ENCODE data around the gene PAX5.

Gene PAX5

GRCh38 chr9:36881316-36881715, 152.8 kb downstream of the PAX5 start:
- FAIRE-seq, result no peak
- no peak for TF ChIP-seq POU2F2 (IDR thresholded peaks at IDR 0.05; ENCODE audit: low read depth, low read length)
- TF ChIP-seq PAX5 (IDR thresholded peaks at IDR 0.05; ENCODE audit: insufficient read depth, low read length, severe bottlenecking), result no peak
- TF ChIP-seq POLR2A (IDR thresholded peaks at IDR 0.05; ENCODE audit: low read depth, low read length), result no peak
- TF ChIP-seq TAF1 (IDR thresholded peaks at IDR 0.05; ENCODE audit: low read depth, low read length), result no peak
- no peak for TF ChIP-seq POLR2AphosphoS5 (IDR thresholded peaks at IDR 0.05; ENCODE audit: low read depth, low read length)
- no peak for TF ChIP-seq SPI1 (IDR thresholded peaks at IDR 0.05; ENCODE audit: low read depth, low read length)
- DNase-seq (ENCODE audit: insufficient read length, low spot score), result no peak

GRCh38 chr9:36880075-36880474, 154.0 kb downstream of the PAX5 start:
- DNase-seq (ENCODE audit: insufficient read length, low spot score) (no peak), FAIRE-seq (no peak)
- no peak for TF ChIP-seq PAX5 (IDR thresholded peaks at IDR 0.05; ENCODE audit: insufficient read depth, low read length, severe bottlenecking)
- TF ChIP-seq SPI1 (IDR thresholded peaks at IDR 0.05; ENCODE audit: low read depth, low read length), result no peak
- no peak for TF ChIP-seq POU2F2 (IDR thresholded peaks at IDR 0.05; ENCODE audit: low read depth, low read length)
- TF ChIP-seq POLR2AphosphoS5 (IDR thresholded peaks at IDR 0.05; ENCODE audit: low read depth, low read length), result no peak
- no peak for TF ChIP-seq POLR2A (IDR thresholded peaks at IDR 0.05; ENCODE audit: low read depth, low read length)
- TF ChIP-seq TAF1 (IDR thresholded peaks at IDR 0.05; ENCODE audit: low read depth, low read length), result no peak

GRCh38 chr9:36878986-36879982, 154.8 kb downstream of the PAX5 start:
- DNase-seq (ENCODE audit: insufficient read length, low spot score), result no peak
- no peak for TF ChIP-seq TAF1 (IDR thresholded peaks at IDR 0.05; ENCODE audit: low read depth, low read length)
- no peak for TF ChIP-seq SPI1 (IDR thresholded peaks at IDR 0.05; ENCODE audit: low read depth, low read length)
- no peak for TF ChIP-seq POU2F2 (IDR thresholded peaks at IDR 0.05; ENCODE audit: low read depth, low read length)
- no peak for TF ChIP-seq POLR2AphosphoS5 (IDR thresholded peaks at IDR 0.05; ENCODE audit: low read depth, low read length)
- no peak for TF ChIP-seq POLR2A (IDR thresholded peaks at IDR 0.05; ENCODE audit: low read depth, low read length)
- no peak for TF ChIP-seq PAX5 (IDR thresholded peaks at IDR 0.05; ENCODE audit: insufficient read depth, low read length, severe bottlenecking)
- FAIRE-seq, result no peak

- DNase-seq (ENCODE audit: insufficient read length, low spot score) (no peak), FAIRE-seq (peak; percentile 47)
- peak; percentile 53 for TF ChIP-seq SPI1 (IDR thresholded peaks at IDR 0.05; ENCODE audit: low read depth, low read length)
- no peak for TF ChIP-seq POU2F2 (IDR thresholded peaks at IDR 0.05; ENCODE audit: low read depth, low read length)
Measured at GRCh38 chr9:36877239-36877638, 156.8 kb downstream of the PAX5 start.

GRCh38 chr9:36876056-36876455, 158.0 kb downstream of the PAX5 start:
- no peak for TF ChIP-seq POU2F2 (IDR thresholded peaks at IDR 0.05; ENCODE audit: low read depth, low read length)
- TF ChIP-seq PAX5 (IDR thresholded peaks at IDR 0.05; ENCODE audit: insufficient read depth, low read length, severe bottlenecking), result no peak
- TF ChIP-seq POLR2AphosphoS5 (IDR thresholded peaks at IDR 0.05; ENCODE audit: low read depth, low read length), result no peak
- no peak for TF ChIP-seq POLR2A (IDR thresholded peaks at IDR 0.05; ENCODE audit: low read depth, low read length)
- TF ChIP-seq TAF1 (IDR thresholded peaks at IDR 0.05; ENCODE audit: low read depth, low read length), result no peak
- TF ChIP-seq SPI1 (IDR thresholded peaks at IDR 0.05; ENCODE audit: low read depth, low read length), result no peak
- no peak for DNase-seq (ENCODE audit: insufficient read length, low spot score)
- FAIRE-seq, result no peak

GRCh38 chr9:36874921-36875320, 159.1 kb downstream of the PAX5 start:
- DNase-seq (ENCODE audit: insufficient read length, low spot score) (no peak), FAIRE-seq (no peak)
- TF ChIP-seq SPI1 (IDR thresholded peaks at IDR 0.05; ENCODE audit: low read depth, low read length) (no peak), POLR2AphosphoS5 (IDR thresholded peaks at IDR 0.05; ENCODE audit: low read depth, low read length) (no peak), POLR2A (IDR thresholded peaks at IDR 0.05; ENCODE audit: low read depth, low read length) (no peak)

- DNase-seq (ENCODE audit: insufficient read length, low spot score), result no peak
- TF ChIP-seq TAF1 (IDR thresholded peaks at IDR 0.05; ENCODE audit: low read depth, low read length), result no peak
- TF ChIP-seq POLR2A (IDR thresholded peaks at IDR 0.05; ENCODE audit: low read depth, low read length), result no peak
- no peak for TF ChIP-seq POU2F2 (IDR thresholded peaks at IDR 0.05; ENCODE audit: low read depth, low read length)
- TF ChIP-seq SPI1 (IDR thresholded peaks at IDR 0.05; ENCODE audit: low read depth, low read length), result no peak
- no peak for TF ChIP-seq POLR2AphosphoS5 (IDR thresholded peaks at IDR 0.05; ENCODE audit: low read depth, low read length)
- TF ChIP-seq PAX5 (IDR thresholded peaks at IDR 0.05; ENCODE audit: insufficient read depth, low read length, severe bottlenecking), result no peak
- no peak for FAIRE-seq
Measured at GRCh38 chr9:36874261-36874660, 159.8 kb downstream of the PAX5 start.

GRCh38 chr9:36873247-36873875, 160.7 kb downstream of the PAX5 start:
- TF ChIP-seq PAX5 (IDR thresholded peaks at IDR 0.05; ENCODE audit: insufficient read depth, low read length, severe bottlenecking) (no peak), POU2F2 (IDR thresholded peaks at IDR 0.05; ENCODE audit: low read depth, low read length) (no peak), TAF1 (IDR thresholded peaks at IDR 0.05; ENCODE audit: low read depth, low read length) (no peak), SPI1 (IDR thresholded peaks at IDR 0.05; ENCODE audit: low read depth, low read length) (no peak), POLR2A (IDR thresholded peaks at IDR 0.05; ENCODE audit: low read depth, low read length) (no peak), POLR2AphosphoS5 (IDR thresholded peaks at IDR 0.05; ENCODE audit: low read depth, low read length) (no peak)
- FAIRE-seq (peak; percentile 51), DNase-seq (ENCODE audit: insufficient read length, low spot score) (peak; percentile 79)

- DNase-seq (ENCODE audit: insufficient read length, low spot score), result no peak
- no peak for TF ChIP-seq POU2F2 (IDR thresholded peaks at IDR 0.05; ENCODE audit: low read depth, low read length)
- TF ChIP-seq SPI1 (IDR thresholded peaks at IDR 0.05; ENCODE audit: low read depth, low read length), result no peak
- no peak for TF ChIP-seq TAF1 (IDR thresholded peaks at IDR 0.05; ENCODE audit: low read depth, low read length)
- TF ChIP-seq POLR2AphosphoS5 (IDR thresholded peaks at IDR 0.05; ENCODE audit: low read depth, low read length), result no peak
- no peak for TF ChIP-seq PAX5 (IDR thresholded peaks at IDR 0.05; ENCODE audit: insufficient read depth, low read length, severe bottlenecking)
- no peak for TF ChIP-seq POLR2A (IDR thresholded peaks at IDR 0.05; ENCODE audit: low read depth, low read length)
- FAIRE-seq, result peak; percentile 43
Measured at GRCh38 chr9:36872641-36873040, 161.4 kb downstream of the PAX5 start.
